Breast epithelium (tissue), 3 donors: ENCODE measurements around the gene SDC4.

Experiments
- CTCF ChIP-seq, 3 donors: fragments of 450-650 bp; IDR thresholded peaks; one replicate each; pipeline ENCODE4 v1.5.1; 2016 to 2017; ENCODE audit warnings: antibody characterized with exemption in 3 of 3, mild to moderate bottlenecking in 3 of 3, moderate library complexity in 3 of 3
- POLR2A ChIP-seq: fragments of 450-650 bp; IDR thresholded peaks from one replicate; pipeline ENCODE4 v1.6.1; 2016; ENCODE audit warnings: antibody characterized with exemption, mild to moderate bottlenecking, moderate library complexity
- POLR2AphosphoS5 ChIP-seq, 3 donors: sonication (generic); formaldehyde crosslinking; IDR thresholded peaks; one replicate each; pipeline ENCODE4 v1.6.1; 2017; ENCODE audit warnings: antibody characterized with exemption in 3 of 3

- TF ChIP-seq POLR2AphosphoS5 (IDR thresholded peaks at IDR 0.05) (no peak), CTCF (IDR thresholded peaks at IDR 0.05) (peak in 1 of 3 donors; percentile 11), POLR2A (no peak)
Observed at GRCh38 chr20:45374101-45374467, 25.9 kb upstream of the SDC4 start.
